ENCODE data around the gene CCDC80. TPM values are rescaled to one million over a fixed set of nuclear protein-coding genes. Genes with fewer than 3 reads are reported as not detected.

The CCDC80 gene
- total and polyA plus RNA-seq, 2 experiments from 2014 or later, result 27.1 to 83.5 TPM

GRCh38 chr3:112682361-112682760, 41.4 kb upstream of the CCDC80 start:
- Histone ChIP-seq H3K36me3 (replicated peaks; ENCODE audit: insufficient read depth, low read depth) (no peaks in the 10 kb centered on the region), H4K20me1 (ENCODE audit: insufficient read depth, poor library complexity, severe bottlenecking) (no peaks in the 10 kb centered on the region), H3K9me2 (replicated peaks; ENCODE audit: insufficient read depth) (no peaks in the 10 kb centered on the region), H3K27ac (peak overlapping the region; percentile 46), H2AFZ (no peak overlapping the region), H3K27me3 (no peaks in the 10 kb centered on the region), H3K9me3 (ENCODE audit: low read depth) (no peaks in the 10 kb centered on the region), H3K4me1 (ENCODE audit: insufficient read depth) (no peaks in the 10 kb centered on the region), H3K4me3 (no peak overlapping the region), H3K4me2 (no peak overlapping the region), H3K79me2 (no peaks in the 10 kb centered on the region)
- 87% methylated on average over 5 of the region's 5 CpGs for WGBS (ENCODE audit: low lambda C conversion rate, missing lambda C conversion rate)
- TF ChIP-seq EZH2phosphoT487 (IDR thresholded peaks at IDR 0.05; ENCODE audit: low read depth, severe bottlenecking, unreplicated experiment) (no peak), EZH2 (IDR thresholded peaks at IDR 0.05; ENCODE audit: borderline replicate concordance) (no peak), CTCF (IDR thresholded peaks at IDR 0.05; ENCODE audit: poor library complexity) (no peak)
- DNase-seq (ENCODE audit: low spot score), result no peak

GRCh38 chr3:112681822-112682325, 40.9 kb upstream of the CCDC80 start:
- Histone ChIP-seq H3K4me3 (no peak overlapping the region), H3K27ac (peak overlapping the region; percentile 46), H4K20me1 (ENCODE audit: insufficient read depth, poor library complexity, severe bottlenecking) (no peaks in the 10 kb centered on the region), H3K27me3 (no peaks in the 10 kb centered on the region), H3K9me2 (replicated peaks; ENCODE audit: insufficient read depth) (no peaks in the 10 kb centered on the region), H3K79me2 (no peaks in the 10 kb centered on the region), H3K4me2 (no peak overlapping the region), H3K9me3 (ENCODE audit: low read depth) (no peaks in the 10 kb centered on the region), H3K4me1 (ENCODE audit: insufficient read depth) (no peaks in the 10 kb centered on the region), H2AFZ (no peak overlapping the region), H3K36me3 (replicated peaks; ENCODE audit: insufficient read depth, low read depth) (no peaks in the 10 kb centered on the region)
- 71% methylated on average over 2 of the region's 2 CpGs for WGBS (ENCODE audit: low lambda C conversion rate, missing lambda C conversion rate)
- peak; percentile 18 for DNase-seq (ENCODE audit: low spot score)
- TF ChIP-seq EZH2 (IDR thresholded peaks at IDR 0.05; ENCODE audit: borderline replicate concordance), result no peak
- no peak for TF ChIP-seq EZH2phosphoT487 (IDR thresholded peaks at IDR 0.05; ENCODE audit: low read depth, severe bottlenecking, unreplicated experiment)
- no peak for TF ChIP-seq CTCF (IDR thresholded peaks at IDR 0.05; ENCODE audit: poor library complexity)

GRCh38 chr3:112676659-112677234, 35.8 kb upstream of the CCDC80 start:
- H3K9me3 ChIP-seq (ENCODE audit: low read depth), result no peaks in the 10 kb centered on the region
- H3K4me1 ChIP-seq (ENCODE audit: insufficient read depth), result peaks cover 5% of the 10 kb centered on the region
- peak; percentile 85 for DNase-seq (ENCODE audit: low spot score)
- H3K9me2 ChIP-seq (replicated peaks; ENCODE audit: insufficient read depth), result no peaks in the 10 kb centered on the region
- H2AFZ ChIP-seq, result no peak overlapping the region
- peak overlapping the region; percentile 45 for H3K4me2 ChIP-seq
- no peak for TF ChIP-seq EZH2phosphoT487 (IDR thresholded peaks at IDR 0.05; ENCODE audit: low read depth, severe bottlenecking, unreplicated experiment)
- TF ChIP-seq EZH2 (IDR thresholded peaks at IDR 0.05; ENCODE audit: borderline replicate concordance), result no peak
- no peak for TF ChIP-seq CTCF (IDR thresholded peaks at IDR 0.05; ENCODE audit: poor library complexity)
- H3K27ac ChIP-seq, result peak overlapping the region; percentile 36
- H3K79me2 ChIP-seq, result no peaks in the 10 kb centered on the region
- 36% methylated on average over 6 of the region's 6 CpGs for WGBS (ENCODE audit: low lambda C conversion rate, missing lambda C conversion rate)
- H4K20me1 ChIP-seq (ENCODE audit: insufficient read depth, poor library complexity, severe bottlenecking), result no peaks in the 10 kb centered on the region
- H3K4me3 ChIP-seq, result no peak overlapping the region
- H3K27me3 ChIP-seq, result no peaks in the 10 kb centered on the region
- no peaks in the 10 kb centered on the region for H3K36me3 ChIP-seq (replicated peaks; ENCODE audit: insufficient read depth, low read depth)

Measured in hepatocyte (in vitro differentiated cells).